HCT116 (cell line): ENCODE data around the gene NEK8. TPM values are rescaled to one million over a fixed set of nuclear protein-coding genes. Genes with fewer than 3 reads are reported as not detected.

Experiments used
- ATAC-seq: fragments of 200-7000 bp; cut with Tn5 transposase; 2 replicates; pipeline ENCODE4 v1.9.1; 2020; ENCODE audit warnings: mild to moderate bottlenecking, moderate library complexity
- BruUV-seq: library from RNA; stranded (reverse); fragments of 400-500 nt; replicated peaks from 2 replicates; lab custom pipeline; 2021; lab: Mats Ljungman, UMichigan
- CTCF ChIA-PET: fragments of 300-600 bp; sonication (Branson Sonifier 250); formaldehyde crosslinking; loops from one replicate; lab custom pipeline; 2021; ENCODE audit warnings: antibody characterized with exemption; lab: Charles Lee
- POLR2A ChIA-PET: fragments of 300-600, 350-600 bp; sonication (Branson Sonifier 250); formaldehyde crosslinking; loops from one replicate; lab custom pipeline; 2021; ENCODE audit warnings: antibody characterized with exemption; lab: Charles Lee
- RAD21 ChIA-PET, 2 experiments: fragments of 300-600 bp; sonication (Branson Sonifier 250); formaldehyde crosslinking; loops; one replicate each; lab custom pipeline; 2023; ENCODE audit warnings: low total read pairs in 2 of 2; ENCODE audit not compliant: uncharacterized antibody in 2 of 2, unreplicated experiment in 2 of 2, low non-redundant PET in 1 of 2; lab: Charles Lee
- DNase-seq: peaks from one replicate; pipeline ENCODE4 v3.0.0-alpha.2; 2010; ENCODE audit warnings: low read depth, low spot score
- H2AFZ ChIP-seq: fragments of 200-600 bp; shearing (Covaris generic), sonication (generic); 2 replicates; pipeline ENCODE4 v1.6.1; 2017; ENCODE audit warnings: low read depth, mixed run types, mixed read lengths, antibody characterized with exemption, low read length; ENCODE audit not compliant: poor library complexity, severe bottlenecking
- H3K27ac ChIP-seq: 2 replicates; pipeline ENCODE4 v1.5.1; 2012; ENCODE audit warnings: low read depth, low read length
- H3K27me3 ChIP-seq: fragments of 200-600 bp; sonication (generic); 2 replicates; pipeline ENCODE4 v1.6.1; 2016; ENCODE audit warnings: mixed run types, low read length, mixed read lengths; ENCODE audit not compliant: insufficient read depth
- H3K36me3 ChIP-seq, 2 experiments: fragments of 200-500 bp in 1 of 2; fragments of 200-600 bp in 1 of 2; sonication (Bioruptor generic) in 1 of 2; sonication (generic) in 1 of 2; 2 replicates each; pipeline versions ENCODE4 v1.5.1 to v1.6.1; 2014 to 2016; ENCODE audit warnings: low read length in 2 of 2, inconsistent platforms in 1 of 2, mixed read lengths in 1 of 2, mixed run types in 1 of 2; ENCODE audit not compliant: insufficient read depth in 2 of 2, control insufficient read depth in 1 of 2
- H3K4me1 ChIP-seq, 2 experiments: fragments of 200-600 bp in 1 of 2; sonication (generic) in 1 of 2; 2 replicates each; pipeline versions ENCODE4 v1.5.1 to v1.6.1; 2012 to 2017; ENCODE audit warnings: low read length in 2 of 2, inconsistent platforms in 1 of 2, mild to moderate bottlenecking in 1 of 2, mixed read lengths in 1 of 2, mixed run types in 1 of 2, moderate library complexity in 1 of 2; ENCODE audit not compliant: insufficient read depth in 2 of 2, control insufficient read depth in 1 of 2
- H3K4me2 ChIP-seq: fragments of 200-600 bp; sonication (generic); 2 replicates; pipeline ENCODE4 v1.6.1; 2017; ENCODE audit warnings: mixed run types, low read length, mixed read lengths
- H3K4me3 ChIP-seq, 2 experiments: fragments of 200-600 bp in 1 of 2; sonication (generic) in 1 of 2; replicated peaks in 1 of 2; 2 replicates each; pipeline ENCODE4 v1.5.1; 2011 to 2016; ENCODE audit warnings: low read length in 2 of 2, control low read depth in 1 of 2, low read depth in 1 of 2, mild to moderate bottlenecking in 1 of 2, mixed read lengths in 1 of 2, mixed run types in 1 of 2
- H3K79me2 ChIP-seq: fragments of 200-600 bp; sonication (generic); 2 replicates; pipeline ENCODE4 v1.6.1; 2017; ENCODE audit warnings: mild to moderate bottlenecking, mixed run types, low read length, moderate library complexity, mixed read lengths; ENCODE audit not compliant: insufficient read depth
- H3K9ac ChIP-seq: fragments of 200-600 bp; sonication (generic); 2 replicates; pipeline ENCODE4 v1.6.1; 2016; ENCODE audit warnings: low read length, mixed read lengths
- H3K9me2 ChIP-seq: fragments of 200-600 bp; sonication (generic), shearing (Covaris generic); 2 replicates; pipeline ENCODE4 v1.6.1; 2017; ENCODE audit warnings: mixed run types, mild to moderate bottlenecking, moderate library complexity; ENCODE audit not compliant: insufficient read depth
- H3K9me3 ChIP-seq, 2 experiments: fragments of 200-500 bp in 1 of 2; fragments of 200-600 bp in 1 of 2; sonication (Bioruptor generic) in 1 of 2; sonication (generic) in 1 of 2; 2 replicates each; pipeline ENCODE4 v1.6.1; 2014 to 2017; ENCODE audit warnings: low read length in 2 of 2, mixed read lengths in 2 of 2, inconsistent platforms in 1 of 2, low read depth in 1 of 2, mild to moderate bottlenecking in 1 of 2, mixed run types in 1 of 2, moderate library complexity in 1 of 2; ENCODE audit not compliant: control insufficient read depth in 1 of 2, insufficient read depth in 1 of 2
- H4K20me1 ChIP-seq: fragments of 200-600 bp; sonication (generic), shearing (Covaris generic); 2 replicates; pipeline ENCODE4 v1.6.1; 2017; ENCODE audit warnings: mixed run types, mild to moderate bottlenecking, moderate library complexity; ENCODE audit not compliant: insufficient read depth
- CEBPB ChIP-seq: IDR thresholded peaks from 2 replicates; pipeline ENCODE4 v1.6.1; 2012; ENCODE audit warnings: low read depth
- EZH2phosphoT487 ChIP-seq: fragments of 200-600 bp; IDR thresholded peaks from 2 replicates; pipeline ENCODE4 v1.6.1; 2018; ENCODE audit warnings: antibody characterized with exemption, borderline replicate concordance
- JUND ChIP-seq: IDR thresholded peaks from 2 replicates; pipeline ENCODE4 v1.6.1; 2012
- MAX ChIP-seq: IDR thresholded peaks from 2 replicates; pipeline ENCODE4 v1.6.1; 2012
- POLR2A ChIP-seq: IDR thresholded peaks from 2 replicates; pipeline ENCODE4 v1.7.0; 2011; ENCODE audit warnings: borderline replicate concordance; ENCODE audit not compliant: insufficient read depth, insufficient read length; ENCODE audit errors: extremely low read depth
- SP1 ChIP-seq: IDR thresholded peaks from 2 replicates; pipeline ENCODE4 v1.6.1; 2012; ENCODE audit warnings: low read depth
- ZBTB33 ChIP-seq: IDR thresholded peaks from 2 replicates; pipeline ENCODE4 v1.6.1; 2011; ENCODE audit warnings: mild to moderate bottlenecking, low read length, moderate library complexity; ENCODE audit not compliant: insufficient replicate concordance; ENCODE audit errors: extremely low read depth
- ZNF274 ChIP-seq: fragments of 200-500 bp; sonication (Bioruptor generic); IDR thresholded peaks from 2 replicates; pipeline ENCODE4 v1.6.1; 2014; ENCODE audit warnings: mild to moderate bottlenecking, low read depth, low read length, inconsistent platforms
- intact Hi-C: fragments of 100-400 bp; cut with micrococcal nuclease; formaldehyde crosslinking; loops from 2 replicates; pipeline ENCODE4 v1.10.0; 2022
- total RNA-seq: library from RNA; stranded (reverse); gene quantifications from one replicate; pipeline ENCODE4 v1.2.1, GENCODE V29; 2021; ENCODE audit not compliant: unreplicated experiment

Gene NEK8
- total RNA-seq, 1 experiment from 2014 or later: 7.0 TPM

GRCh38 chr17:28737316-28737715, 8.7 kb downstream of the NEK8 start:
- Histone ChIP-seq H4K20me1 (no peaks in the 10 kb centered on the region), H3K4me2 (no peak overlapping the region), H3K36me3 (no peaks in the 10 kb centered on the region), H3K4me3 (no peak overlapping the region), H3K27ac (no peak overlapping the region; the same call in 1 of the 2 replicates), H2AFZ (no peak overlapping the region), H3K9ac (no peak overlapping the region), H3K4me1 (peaks cover 19 to 26% of the 10 kb centered on the region in 2 experiments), H3K9me3 (no peaks in the 10 kb centered on the region), H3K9me2 (no peaks in the 10 kb centered on the region), H3K79me2 (no peaks in the 10 kb centered on the region), H3K27me3 (no peaks in the 10 kb centered on the region)
- RAD21 ChIA-PET: no interaction called here
- intact Hi-C loops: no loop called here
- no TSS peak for BruUV-seq
- TF ChIP-seq POLR2A (no peak), ZBTB33 (no peak), ZNF274 (no peak), CEBPB (no peak), EZH2phosphoT487 (no peak), SP1 (no peak), MAX (no peak), JUND (no peak)
- POLR2A ChIA-PET: no interaction called here
- ATAC-seq (no peak), DNase-seq (no peak)
- CTCF ChIA-PET: no interaction called here
